NCI-H748 treated with DMSO at 0.1 percent for 48 hours (cell line): ENCODE results near the gene SHLD1.

Experiments used
- DNase-seq: peaks from one replicate; lab custom pipeline; 2025; lab: John Stamatoyannopoulos, UW

Gene SHLD1

GRCh38 chr20:5893052-5893451 is 142.9 kb downstream of the SHLD1 start:
- DNase-seq = no peak

DNA sequence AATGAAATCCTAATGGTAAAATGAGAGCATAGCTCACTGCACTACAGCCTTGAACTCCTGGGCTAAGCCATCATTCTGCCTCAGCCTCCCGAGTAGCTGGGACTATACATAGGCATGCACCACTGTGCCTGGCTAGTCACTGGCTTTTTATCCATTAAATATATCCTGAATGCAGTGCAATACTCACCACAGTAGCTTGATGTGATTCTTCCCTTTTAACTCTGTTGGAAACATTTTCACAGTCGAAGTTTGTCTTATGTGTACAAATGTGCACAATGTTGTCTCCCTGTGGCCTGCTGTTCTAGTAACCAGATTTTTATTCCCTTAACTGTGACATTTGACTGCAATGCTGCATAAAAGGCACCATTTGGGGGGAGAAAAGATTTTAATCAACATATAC is 143.4 kb downstream of the SHLD1 start:
- no peak for DNase-seq

- no peak for DNase-seq
Observed at GRCh38 chr20:5895626-5896025, 145.4 kb downstream of the SHLD1 start.

DNA sequence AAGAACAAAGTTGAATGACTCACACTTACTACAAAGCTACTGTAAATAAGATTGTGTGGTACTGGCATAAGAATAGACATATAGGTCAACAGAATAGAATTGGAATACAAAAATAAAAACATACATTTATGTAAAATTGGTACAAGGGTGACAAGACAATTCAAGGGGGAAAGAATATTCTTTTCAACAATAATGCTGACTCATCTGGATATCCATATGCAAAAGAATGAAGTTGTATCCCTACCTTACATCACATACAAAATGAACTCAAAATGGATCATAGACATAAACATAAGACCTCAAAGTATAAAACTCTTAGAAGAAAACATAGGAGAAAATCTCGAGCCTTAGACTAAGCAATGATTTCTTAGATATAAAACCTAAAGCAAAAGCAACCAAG is 149.2 kb downstream of the SHLD1 start:
- DNase-seq = no peak

- no peak for DNase-seq
Observed at GRCh38 chr20:5900908-5901307, 150.7 kb downstream of the SHLD1 start.

GRCh38 chr20:5908981-5909380 is 158.8 kb downstream of the SHLD1 start:
- DNase-seq = no peak

GRCh38 chr20:5910186-5910585 is 160.0 kb downstream of the SHLD1 start:
- DNase-seq = peak; percentile 65

DNA sequence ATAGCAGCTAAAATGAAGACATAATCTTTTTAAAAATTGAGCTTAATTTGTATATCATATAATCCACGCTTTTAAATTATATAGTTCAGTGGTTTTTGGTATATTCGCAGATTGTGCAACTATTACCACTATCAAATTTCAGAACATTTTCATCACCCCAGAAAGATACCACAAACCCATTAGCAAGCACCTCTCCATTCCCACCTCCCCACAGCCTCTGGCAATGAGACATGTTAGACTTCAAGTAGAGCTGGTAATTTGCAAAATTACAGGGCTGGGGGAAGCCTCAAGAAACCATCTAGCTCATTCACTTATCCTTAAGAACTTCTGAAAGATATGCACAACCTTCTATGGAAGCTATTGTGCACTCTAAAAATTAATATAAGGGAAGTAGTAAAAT is 163.0 kb downstream of the SHLD1 start:
- no peak for DNase-seq
